Measurements from ENCODE around the gene APOBEC3G.

- TF ChIP-seq POLR2A (IDR thresholded peaks at IDR 0.05; ENCODE audit: extremely low read depth, insufficient read length), result no peak
- TF ChIP-seq CTCF (IDR thresholded peaks at IDR 0.05; ENCODE audit: low read depth, low read length), result no peak
- no peak for TF ChIP-seq MAX (IDR thresholded peaks at IDR 0.05; ENCODE audit: low read depth, low read length)
Measured at GRCh38 chr22:39083212-39084165, 6.4 kb downstream of the APOBEC3G start.

Measured in NB4 (cell line).